Measurements from ENCODE around the gene ZNF275. TPM values are rescaled to one million over a fixed set of nuclear protein-coding genes. Genes with fewer than 3 reads are reported as not detected.
"Not testable (repeated sequence)": the region's sequence is repeated elsewhere in the genome, so short reads cannot be mapped to it uniquely, and the experiment has no call there.

Gene ZNF275
- total RNA-seq, 2 donors from 2014 or later: 4.8 to 7.4 TPM

DNA sequence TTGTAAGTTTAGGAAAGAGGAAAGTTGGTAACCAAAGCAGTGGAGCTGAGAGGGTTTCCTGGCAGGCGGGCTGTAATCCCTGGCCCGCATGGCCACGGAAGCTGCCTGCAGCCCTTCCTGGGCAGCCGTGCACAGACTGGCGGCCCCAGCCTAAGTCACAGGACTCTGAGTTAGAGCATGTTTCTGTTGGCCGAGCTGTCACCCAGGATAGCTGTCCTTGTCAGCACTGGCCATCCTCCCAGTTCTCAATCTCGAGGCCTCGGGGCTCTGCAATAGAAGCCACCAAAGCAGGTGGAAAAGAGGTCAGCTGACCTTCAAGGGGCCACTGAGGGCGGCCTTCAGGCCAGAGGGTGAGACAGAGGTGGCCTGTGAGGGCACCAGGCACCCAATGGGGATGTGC is 46.7 kb downstream of the ZNF275 start:
- no peak for DNase-seq
- intact Hi-C loops (cut with DNase I): no loop called here
- ATAC-seq: peak; percentile 46 to 69

DNA sequence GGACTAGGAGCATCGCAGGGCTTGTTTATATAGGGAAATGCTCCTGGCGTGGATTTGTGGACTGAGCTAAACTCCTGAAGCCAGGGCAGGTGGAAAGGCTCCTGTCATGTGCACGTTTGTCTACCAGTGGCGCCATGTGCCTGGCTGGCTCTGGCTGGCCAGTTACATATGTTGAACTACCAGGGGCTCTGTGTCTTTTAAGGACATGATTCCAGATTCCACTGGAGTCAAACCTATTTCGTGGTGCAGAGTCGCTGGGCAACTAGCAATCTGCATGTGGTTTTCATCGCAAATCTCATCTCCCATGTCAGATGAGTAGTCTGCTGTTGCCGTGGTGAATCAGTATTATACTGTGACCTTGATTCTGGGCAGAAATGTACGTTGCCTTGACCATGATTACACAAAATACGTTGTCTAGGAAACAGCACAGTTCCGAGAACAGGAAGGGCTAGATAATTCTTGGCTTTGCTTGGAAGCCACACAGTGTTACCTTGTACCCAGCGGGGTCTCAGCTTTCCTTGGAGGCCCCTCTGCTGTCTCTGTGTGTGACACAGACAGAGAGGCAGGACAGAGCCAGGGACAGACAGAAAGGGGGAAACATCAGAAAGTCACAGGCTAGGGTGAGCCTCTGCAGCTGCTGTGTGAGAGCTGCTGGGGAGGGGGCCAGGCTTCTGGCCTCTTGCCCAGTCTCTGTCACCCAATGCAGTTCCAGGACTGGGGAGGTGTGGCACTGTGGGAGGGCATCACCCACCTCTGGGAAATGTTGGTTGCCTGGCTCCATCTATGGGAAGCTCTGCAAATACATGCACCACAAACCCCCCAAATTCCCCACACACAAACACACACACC is 48.0 kb downstream of the ZNF275 start:
- intact Hi-C loops (cut with DNase I): no loop called here
- peak; percentile 31 to 80 for ATAC-seq

GRCh38 chrX:153382563-153383482 is 48.9 kb downstream of the ZNF275 start:
- intact Hi-C loops (cut with DNase I): no loop called here
- DNase-seq (no peak), ATAC-seq (no peak)

More for the DNA sequence above, 48.0 kb downstream of the ZNF275 start:
- peak; percentile 49 for DNase-seq

GRCh38 chrX:153384390-153384789 is 50.4 kb downstream of the ZNF275 start:
- no peak for ATAC-seq
- intact Hi-C loops (cut with DNase I): no loop called here
- DNase-seq: no peak

GRCh38 chrX:153384973-153385372 is 51.0 kb downstream of the ZNF275 start:
- DNase-seq; ATAC-seq; intact Hi-C loops (cut with DNase I): not testable (repeated sequence)

DNA sequence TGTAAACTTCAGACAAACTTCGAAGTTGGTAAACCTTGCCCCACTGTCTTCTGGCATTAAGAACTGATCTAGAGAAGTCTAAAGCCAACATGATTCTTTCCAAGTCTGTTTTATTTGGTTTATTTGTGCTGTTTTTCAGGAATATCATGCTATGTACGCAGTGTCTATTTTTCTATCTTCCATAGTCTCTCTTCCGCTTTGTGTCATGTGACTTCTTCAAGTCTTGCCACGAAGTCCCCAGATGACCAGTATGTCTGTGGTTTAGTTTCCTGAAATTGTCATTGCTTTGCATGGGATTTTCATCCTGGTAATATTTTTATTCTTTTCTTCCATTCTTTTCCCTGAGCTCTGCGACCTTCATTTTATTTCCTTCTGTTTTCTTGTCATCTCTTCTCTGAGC is 52.1 kb downstream of the ZNF275 start:
- ATAC-seq (no peak), DNase-seq (no peak)
- intact Hi-C loops (cut with DNase I): no loop called here

DNA sequence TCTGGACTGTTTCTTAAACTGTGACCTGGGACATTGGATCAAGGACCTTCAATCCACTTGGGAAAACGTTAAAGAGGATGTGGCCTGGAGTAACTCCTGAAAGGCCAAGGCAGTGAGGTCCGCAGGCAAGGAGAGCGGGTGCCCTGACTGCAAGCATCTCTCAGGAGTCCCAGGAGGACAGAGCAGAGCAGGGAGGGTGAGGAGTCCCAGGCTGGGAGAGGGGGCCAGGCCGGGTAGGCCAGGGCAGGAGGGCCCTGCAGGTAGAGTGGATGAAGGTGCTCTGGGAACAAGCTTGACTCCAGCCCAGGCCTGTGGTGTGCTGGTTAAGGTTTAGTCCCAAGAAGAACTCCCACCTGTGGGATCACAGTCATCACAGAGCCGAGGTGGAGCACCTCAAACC is 53.4 kb downstream of the ZNF275 start:
- ATAC-seq (no peak), DNase-seq (no peak)
- intact Hi-C loops (cut with DNase I): no loop called here

DNA sequence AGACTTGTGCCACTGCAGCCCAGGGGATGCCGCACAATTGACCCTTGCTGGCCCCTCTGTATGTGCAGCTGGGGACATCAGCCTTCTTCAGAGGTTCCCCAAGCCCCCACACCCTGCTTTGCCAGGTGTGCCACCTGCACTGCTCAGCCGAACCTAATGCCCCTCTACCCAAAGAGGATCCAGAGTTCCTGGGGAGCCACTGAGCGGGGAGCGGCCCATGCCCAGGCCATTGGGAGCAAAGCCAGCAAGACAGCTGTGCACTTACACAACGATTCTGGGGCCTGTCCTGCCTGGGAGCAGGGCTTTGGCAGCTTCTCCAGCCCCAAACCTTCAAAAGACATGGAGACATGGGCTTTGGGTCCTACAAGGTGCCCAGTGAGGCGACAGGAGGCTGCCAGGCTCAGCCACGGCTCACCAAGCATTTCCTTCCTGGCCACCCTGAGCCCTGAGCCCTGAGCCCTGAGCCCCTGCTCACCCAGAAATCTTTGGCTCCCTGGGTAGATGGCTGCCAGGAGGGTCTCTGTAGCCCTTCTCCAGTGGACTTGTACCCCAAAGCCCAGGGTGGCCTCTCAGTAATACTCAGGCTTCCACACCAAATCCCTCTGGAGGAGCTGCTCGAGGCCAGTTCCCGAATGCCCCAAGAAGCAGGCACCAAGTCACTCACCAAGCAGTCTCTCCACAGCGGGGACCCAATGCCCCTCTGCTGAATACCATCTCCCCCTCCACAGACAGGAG is 54.2 kb downstream of the ZNF275 start:
- DNase-seq (no peak), ATAC-seq (peak in 1 of 2 donors; percentile 53)
- intact Hi-C loops (cut with DNase I): no loop called here

DNA sequence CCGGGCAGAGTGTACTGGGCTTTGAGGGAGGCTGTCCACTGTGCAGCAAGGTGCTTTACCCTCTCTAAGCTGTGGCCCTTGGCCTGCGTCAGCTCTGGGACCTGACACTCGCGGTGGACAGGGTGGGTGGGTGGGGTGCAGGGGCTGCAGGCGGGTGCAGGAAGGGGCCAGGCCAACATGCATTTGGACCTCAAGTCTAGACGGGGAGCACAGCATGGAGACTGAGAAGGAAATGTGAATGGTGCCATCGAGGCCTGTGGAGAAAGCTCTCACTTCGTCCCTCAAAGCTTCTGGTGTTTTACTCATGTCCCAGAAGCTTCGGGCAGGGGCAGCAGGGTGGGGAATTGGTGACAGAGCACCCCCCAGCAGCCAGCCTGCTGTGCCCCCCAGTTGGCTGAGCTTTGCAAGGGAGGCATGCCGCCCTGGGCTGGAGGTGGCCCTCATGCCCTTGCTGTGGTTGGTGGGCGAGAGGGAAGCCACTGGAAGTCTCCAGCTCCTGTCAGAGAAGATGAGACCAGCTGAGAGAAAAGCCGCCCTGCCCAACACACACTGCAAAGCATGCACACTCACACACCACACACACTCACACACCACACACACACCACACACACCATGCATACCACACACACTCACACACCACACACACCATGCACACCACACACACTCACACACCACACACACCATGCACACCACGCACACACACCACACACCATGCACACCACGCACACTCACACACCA is 54.9 kb downstream of the ZNF275 start:
- DNase-seq (no peak), ATAC-seq (no peak)
- intact Hi-C loops (cut with DNase I): no loop called here

GRCh38 chrX:153389460-153389768 is 55.5 kb downstream of the ZNF275 start:
- ATAC-seq; intact Hi-C loops (cut with DNase I); DNase-seq: not testable (repeated sequence)

- DNase-seq (no peak), ATAC-seq (peak in 1 of 2 donors; percentile 41)
- intact Hi-C loops (cut with DNase I): no loop called here
Observed at GRCh38 chrX:153392642-153393321, 58.8 kb downstream of the ZNF275 start.

GRCh38 chrX:153394612-153395011 is 60.7 kb downstream of the ZNF275 start:
- ATAC-seq (no peak), DNase-seq (no peak)
- intact Hi-C loops (cut with DNase I): no loop called here

DNA sequence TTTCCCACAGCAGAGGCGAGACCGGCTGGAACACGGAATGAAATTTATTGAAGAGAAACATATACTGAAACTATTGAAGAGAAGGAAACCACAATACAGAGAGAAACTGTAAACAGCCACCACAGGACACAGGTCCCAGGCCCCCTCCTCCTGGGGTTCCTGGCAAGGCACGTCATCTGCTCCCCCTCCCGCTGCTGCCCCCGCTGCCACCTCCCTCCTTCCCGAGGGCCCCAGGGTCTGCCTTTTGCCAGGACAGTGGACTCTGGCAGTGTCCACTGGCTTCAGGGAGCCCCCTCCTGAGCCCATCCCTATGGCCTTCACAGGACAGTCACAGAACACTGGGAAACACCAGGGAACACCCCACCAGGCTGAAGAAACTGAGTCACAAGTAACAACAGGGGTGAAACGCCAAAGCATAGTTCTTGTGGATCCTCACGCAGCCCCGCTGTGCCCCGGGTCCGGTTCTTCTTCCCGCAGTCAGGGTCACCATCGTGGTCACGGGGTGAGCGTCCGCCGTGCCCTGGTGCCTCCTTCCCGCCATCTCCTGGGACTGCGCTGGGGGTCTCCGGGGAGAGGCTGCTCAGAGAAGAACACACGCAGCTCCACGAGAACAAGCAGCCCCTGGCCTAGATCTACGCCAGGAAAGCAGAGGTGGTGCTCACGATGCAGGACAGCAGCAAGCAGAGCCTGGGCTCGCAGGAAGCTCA is 61.8 kb downstream of the ZNF275 start:
- no peak for DNase-seq

DNA sequence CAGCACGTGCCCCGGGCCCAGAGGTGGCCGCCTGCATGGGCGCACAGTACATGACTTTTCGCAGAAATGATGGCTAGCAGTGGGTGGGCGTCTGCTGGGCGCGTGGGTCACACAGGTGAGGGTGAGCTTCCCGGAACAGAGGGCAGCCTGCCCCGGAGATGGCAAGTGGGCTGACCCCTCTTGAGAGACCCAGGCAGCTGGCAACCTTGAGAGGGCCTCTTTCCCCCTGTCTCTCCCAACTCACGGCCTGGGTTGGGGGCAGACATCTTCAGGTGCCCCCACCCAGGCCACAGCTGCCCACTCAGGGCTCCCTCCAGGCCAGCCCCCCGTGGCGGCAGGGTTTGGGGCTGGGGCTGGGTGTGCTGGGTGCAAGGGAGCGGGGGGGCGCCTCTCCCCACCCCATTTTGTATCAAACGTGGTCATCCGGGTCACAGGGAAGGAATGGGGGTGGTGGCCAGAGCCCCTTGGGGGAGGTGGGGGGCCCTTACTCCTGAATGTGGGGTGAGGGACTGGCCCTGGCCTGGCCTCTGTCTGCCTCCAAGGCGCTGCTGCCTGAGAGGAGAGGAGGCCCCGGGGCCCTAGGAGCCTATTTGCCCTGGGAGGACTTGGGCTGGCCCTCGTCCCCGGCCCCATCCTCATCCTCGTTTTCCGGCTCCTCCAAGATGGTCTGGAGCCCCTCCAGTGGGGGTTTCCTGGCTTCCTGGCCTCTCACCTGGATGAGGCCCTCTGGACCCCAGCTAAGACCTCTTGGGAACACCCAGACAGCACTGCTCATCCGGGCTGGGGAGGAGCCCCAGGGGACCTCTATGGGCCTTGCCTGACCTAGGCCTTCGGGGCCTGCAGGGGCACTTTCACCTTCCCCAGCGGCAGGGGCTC is 62.6 kb downstream of the ZNF275 start:
- intact Hi-C loops (cut with DNase I): no loop called here
- ATAC-seq: no peak
- DNase-seq: no peak

More for the DNA sequence above, 61.8 kb downstream of the ZNF275 start:
- no peak for ATAC-seq
- intact Hi-C loops (cut with DNase I): no loop called here

- intact Hi-C loops (cut with DNase I): no loop called here
- no peak for ATAC-seq
- no peak for DNase-seq
Observed at GRCh38 chrX:153397256-153397960, 63.5 kb downstream of the ZNF275 start.

GRCh38 chrX:153398275-153398960 is 64.5 kb downstream of the ZNF275 start:
- intact Hi-C loops (cut with DNase I): no loop called here
- ATAC-seq: no peak
- no peak for DNase-seq
